GM21825 (cell line): ENCODE data around the gene DPH1.

Source experiments
- ATAC-seq: cut with Tn5 transposase; IDR thresholded peaks from one replicate; pipeline ENCODE4 v1.9.1; 2021; ENCODE audit warnings: mild to moderate bottlenecking, moderate library complexity; ENCODE audit not compliant: unreplicated experiment

Gene DPH1

GRCh38 chr17:2048805-2049204 lies 18.9 kb downstream of the DPH1 start:
- no peak for ATAC-seq

- ATAC-seq: peak; percentile 49
Measured at GRCh38 chr17:2049333-2050299, 19.7 kb downstream of the DPH1 start.

- peak; percentile 4 for ATAC-seq
Measured at GRCh38 chr17:2050300-2051060, 20.5 kb downstream of the DPH1 start.

- ATAC-seq: no peak
Measured at GRCh38 chr17:2051061-2051932, 21.3 kb downstream of the DPH1 start.

- ATAC-seq: no peak
Measured at GRCh38 chr17:2051933-2052559, 22.1 kb downstream of the DPH1 start.

GRCh38 chr17:2053380-2054261 lies 23.7 kb downstream of the DPH1 start:
- no peak for ATAC-seq

- no peak for ATAC-seq
Measured at GRCh38 chr17:2054262-2054511, 24.2 kb downstream of the DPH1 start.

GRCh38 chr17:2054512-2055291 lies 24.7 kb downstream of the DPH1 start, which contains the start of gene HIC1:
TSS of gene HIC1 (plus strand) at chr17:2055103. CDS start at chr17:2056691, 1,588 bp downstream.
- no peak for ATAC-seq

GRCh38 chr17:2055292-2056205 lies 25.6 kb downstream of the DPH1 start:
- ATAC-seq: no peak

- ATAC-seq: no peak
Measured at GRCh38 chr17:2056206-2057174, 26.5 kb downstream of the DPH1 start.

GRCh38 chr17:2057175-2057759 lies 27.3 kb downstream of the DPH1 start:
- no peak for ATAC-seq

- ATAC-seq: no peak
Measured at GRCh38 chr17:2057760-2058585, 28.0 kb downstream of the DPH1 start.

- no peak for ATAC-seq
Measured at GRCh38 chr17:2058586-2059546, 28.9 kb downstream of the DPH1 start.
